ENCODE data around the gene CHAC2. TPM values are rescaled to one million over a fixed set of nuclear protein-coding genes. Genes with fewer than 3 reads are reported as not detected.

The CHAC2 gene
- total RNA-seq, 4 donors from 2014 or later, result 1.7 to 3.2 (median 1.9) TPM

DNA sequence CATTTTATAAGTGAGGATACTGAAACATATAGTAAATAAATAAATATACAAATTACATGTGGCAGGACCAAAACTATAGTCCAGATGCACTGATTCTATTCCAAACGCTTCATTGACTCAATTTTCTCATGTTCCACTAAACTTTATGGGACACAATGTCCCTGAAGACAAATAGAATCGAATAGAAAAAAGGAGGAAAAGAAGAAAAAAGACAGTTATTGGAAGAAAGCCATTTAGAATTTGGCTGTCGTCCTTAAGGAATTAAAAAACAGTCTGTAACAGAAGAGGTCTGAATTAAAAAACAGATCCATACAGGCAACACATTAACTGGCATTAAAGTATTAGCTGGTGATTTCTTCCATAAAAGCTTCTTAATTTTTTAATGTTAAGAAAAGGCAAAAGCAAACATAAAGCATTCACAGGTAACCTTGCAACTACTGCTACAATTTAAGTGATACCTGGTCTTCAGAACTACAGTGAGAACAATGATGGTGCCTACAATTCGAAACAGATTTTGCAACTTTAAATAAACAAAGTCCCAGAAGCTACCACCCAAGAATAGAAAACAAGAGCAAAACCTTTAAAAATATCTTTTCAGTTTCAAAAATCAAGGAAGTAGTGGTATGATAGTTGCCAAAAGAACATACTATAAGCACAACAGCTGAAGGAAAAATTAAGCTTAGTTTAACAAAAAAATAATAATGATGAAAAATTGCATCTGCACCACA is 17.4 kb upstream of the CHAC2 start:
- H3K4me3 ChIP-seq (replicated peaks in 1 of 3), result no peak overlapping the region
- H3K4me1 ChIP-seq, result no peaks in the 10 kb centered on the region
- DNase-seq, result no peak
- TF ChIP-seq, protein P1, sequence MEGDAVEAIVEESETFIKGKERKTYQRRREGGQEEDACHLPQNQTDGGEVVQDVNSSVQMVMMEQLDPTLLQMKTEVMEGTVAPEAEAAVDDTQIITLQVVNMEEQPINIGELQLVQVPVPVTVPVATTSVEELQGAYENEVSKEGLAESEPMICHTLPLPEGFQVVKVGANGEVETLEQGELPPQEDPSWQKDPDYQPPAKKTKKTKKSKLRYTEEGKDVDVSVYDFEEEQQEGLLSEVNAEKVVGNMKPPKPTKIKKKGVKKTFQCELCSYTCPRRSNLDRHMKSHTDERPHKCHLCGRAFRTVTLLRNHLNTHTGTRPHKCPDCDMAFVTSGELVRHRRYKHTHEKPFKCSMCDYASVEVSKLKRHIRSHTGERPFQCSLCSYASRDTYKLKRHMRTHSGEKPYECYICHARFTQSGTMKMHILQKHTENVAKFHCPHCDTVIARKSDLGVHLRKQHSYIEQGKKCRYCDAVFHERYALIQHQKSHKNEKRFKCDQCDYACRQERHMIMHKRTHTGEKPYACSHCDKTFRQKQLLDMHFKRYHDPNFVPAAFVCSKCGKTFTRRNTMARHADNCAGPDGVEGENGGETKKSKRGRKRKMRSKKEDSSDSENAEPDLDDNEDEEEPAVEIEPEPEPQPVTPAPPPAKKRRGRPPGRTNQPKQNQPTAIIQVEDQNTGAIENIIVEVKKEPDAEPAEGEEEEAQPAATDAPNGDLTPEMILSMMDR (IDR thresholded peaks at IDR 0.05), result no peak
- TF ChIP-seq POLR2A (IDR thresholded peaks at IDR 0.05), result no peak
- H3K27me3 ChIP-seq, result no peaks in the 10 kb centered on the region
- H3K9me3 ChIP-seq, result no peaks in the 10 kb centered on the region
- H3K36me3 ChIP-seq, result peaks cover 0 to 5% of the 10 kb centered on the region in 2 donors
- 73 to 77% methylated on average over 4 of the region's 4 CpGs for WGBS, 2 donors
- intact Hi-C loops (cut with DNase I), result no loop called here
- no peak overlapping the region for H3K27ac ChIP-seq

DNA sequence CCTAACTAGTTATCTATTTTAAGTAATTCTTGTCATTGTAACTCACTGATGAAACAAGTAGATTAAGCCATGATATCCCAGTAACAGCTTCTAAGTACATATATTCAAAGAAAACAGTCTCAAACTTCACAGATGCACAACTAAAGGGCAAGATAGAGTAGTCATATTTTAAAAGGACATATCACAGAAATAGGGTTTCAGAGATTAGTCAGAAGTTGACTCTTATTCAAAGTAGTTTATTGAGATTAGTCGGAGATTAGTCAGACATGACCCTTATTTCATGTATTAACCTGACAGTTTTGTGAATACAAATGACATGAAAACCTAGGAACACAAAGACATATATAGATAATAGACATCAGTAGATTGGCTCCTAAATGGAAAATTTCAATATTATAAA is 15.9 kb upstream of the CHAC2 start:
- 83 to 89% methylated on average over 1 of the region's 1 CpG for WGBS, 2 donors
- no peak overlapping the region for H3K4me3 ChIP-seq (replicated peaks in 1 of 3)
- peaks cover 0 to 5% of the 10 kb centered on the region in 2 donors for H3K36me3 ChIP-seq
- no peaks in the 10 kb centered on the region for H3K27me3 ChIP-seq
- intact Hi-C loops (cut with DNase I), result no loop called here
- no peak overlapping the region for H3K27ac ChIP-seq
- no peak for DNase-seq
- no peaks in the 10 kb centered on the region for H3K4me1 ChIP-seq
- TF ChIP-seq POLR2A (IDR thresholded peaks at IDR 0.05), result no peak
- TF ChIP-seq, protein P1 (IDR thresholded peaks at IDR 0.05), result no peak
- H3K9me3 ChIP-seq, result no peaks in the 10 kb centered on the region

DNA sequence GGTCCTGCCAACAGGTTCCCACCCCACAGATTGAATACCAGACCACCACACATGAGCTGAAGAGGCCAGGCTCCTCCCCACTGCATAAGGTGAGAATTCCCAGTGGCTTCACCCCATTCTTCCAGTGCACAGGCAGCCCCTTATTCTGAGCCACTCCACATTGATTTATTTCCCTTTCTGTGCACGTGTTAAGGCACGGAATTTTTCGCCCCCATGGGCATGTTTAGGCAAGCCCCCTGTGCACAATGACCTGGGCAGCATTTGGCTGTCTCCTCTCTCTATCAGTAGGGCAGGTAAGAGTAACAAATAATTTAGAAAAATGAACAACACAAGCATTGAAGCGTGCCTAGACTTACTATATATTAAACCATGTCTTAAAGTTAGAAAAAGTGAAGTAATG is 15.2 kb upstream of the CHAC2 start:
- intact Hi-C loops (cut with DNase I), result no loop called here
- peaks cover 0 to 5% of the 10 kb centered on the region in 2 donors for H3K36me3 ChIP-seq
- no peaks in the 10 kb centered on the region for H3K27me3 ChIP-seq
- no peak overlapping the region for H3K4me3 ChIP-seq (replicated peaks in 1 of 3)
- WGBS, 2 donors, result 93 to 94% methylated on average over 4 of the region's 4 CpGs
- TF ChIP-seq POLR2A (IDR thresholded peaks at IDR 0.05), result no peak
- TF ChIP-seq, protein P1 (IDR thresholded peaks at IDR 0.05), result no peak
- no peaks in the 10 kb centered on the region for H3K4me1 ChIP-seq
- no peak for DNase-seq
- no peaks in the 10 kb centered on the region for H3K9me3 ChIP-seq
- H3K27ac ChIP-seq, result no peak overlapping the region

DNA sequence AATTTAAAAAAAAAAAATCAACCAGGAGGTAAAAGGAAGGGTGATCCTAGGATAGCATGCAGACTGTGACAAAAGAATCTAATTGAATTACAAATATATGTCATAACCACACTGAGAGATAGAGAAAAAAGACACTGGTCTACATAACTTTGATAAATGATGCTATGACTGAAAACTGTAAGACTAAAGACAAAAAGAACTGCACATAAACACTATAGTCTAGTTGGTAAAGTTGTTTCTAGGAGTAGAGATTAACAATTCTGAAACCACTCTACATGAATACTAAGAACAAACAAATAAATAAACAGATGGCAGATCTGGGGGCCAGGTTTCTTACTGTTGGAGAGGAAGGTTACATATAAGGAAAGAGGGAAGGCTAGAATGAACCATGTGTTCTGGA is 14.6 kb upstream of the CHAC2 start:
- Histone ChIP-seq H3K36me3 (peaks cover 0 to 1% of the 10 kb centered on the region in 2 donors), H3K4me3 (replicated peaks in 1 of 3) (no peak overlapping the region), H3K27me3 (no peaks in the 10 kb centered on the region), H3K27ac (no peak overlapping the region), H3K4me1 (no peaks in the 10 kb centered on the region), H3K9me3 (no peaks in the 10 kb centered on the region)
- intact Hi-C loops (cut with DNase I), result no loop called here
- TF ChIP-seq POLR2A (IDR thresholded peaks at IDR 0.05), result no peak
- TF ChIP-seq, protein P1 (IDR thresholded peaks at IDR 0.05), result no peak
- no peak for DNase-seq

DNA sequence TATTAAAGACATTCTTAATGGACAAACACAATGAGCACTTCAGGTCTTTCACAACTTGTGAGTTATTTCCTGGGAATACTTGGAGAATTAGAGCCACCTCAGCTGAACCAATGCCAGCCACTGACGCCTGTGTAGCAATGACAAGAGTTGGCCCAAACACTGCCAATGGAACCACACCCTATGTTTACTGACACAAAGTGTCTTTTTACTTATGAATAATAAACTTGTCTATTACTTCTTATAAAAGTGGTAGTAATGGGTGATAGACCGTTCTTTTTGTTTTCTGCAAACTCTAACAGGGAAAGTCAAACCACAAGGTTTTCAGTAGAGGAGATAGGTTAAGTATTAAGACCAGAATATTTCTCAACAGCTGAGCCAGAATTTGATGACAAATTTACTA is 12.5 kb upstream of the CHAC2 start:
- H3K27ac ChIP-seq, result no peak overlapping the region
- H3K9me3 ChIP-seq, result no peaks in the 10 kb centered on the region
- no peaks in the 10 kb centered on the region for H3K36me3 ChIP-seq
- no peak overlapping the region for H3K4me3 ChIP-seq (replicated peaks in 1 of 3)
- 64 to 79% methylated on average over 2 of the region's 2 CpGs for WGBS, 2 donors
- H3K4me1 ChIP-seq, result no peaks in the 10 kb centered on the region
- no peaks in the 10 kb centered on the region for H3K27me3 ChIP-seq
- intact Hi-C loops (cut with DNase I), result no loop called here
- DNase-seq, result peak in 1 of 2 donors; percentile 22
- TF ChIP-seq POLR2A (IDR thresholded peaks at IDR 0.05), result no peak
- TF ChIP-seq, protein P1 (IDR thresholded peaks at IDR 0.05), result no peak
